HS-27A (cell line): ENCODE measurements around the gene MLPH.

ENCODE experiments used
- DNase-seq: peaks from one replicate; pipeline ENCODE4 v3.0.0-alpha.2; 2012; ENCODE audit warnings: low read depth, missing footprints

The MLPH gene

GRCh38 chr2:237486819-237487448 lies at the start of gene MLPH:
Gene MLPH (plus strand): TSS chr2:237487251. CDS start chr2:237493427, 6,176 bp downstream.
- DNase-seq, result no peak

GRCh38 chr2:237437566-237437965 lies 49.5 kb upstream of the MLPH start:
- DNase-seq, result no peak

GRCh38 chr2:237438080-237438940 lies 48.7 kb upstream of the MLPH start:
- no peak for DNase-seq

GRCh38 chr2:237440819-237441281 lies 46.2 kb upstream of the MLPH start:
- DNase-seq, result no peak

GRCh38 chr2:237441605-237442274 lies 45.3 kb upstream of the MLPH start:
- no peak for DNase-seq

- DNase-seq, result no peak
Measured at GRCh38 chr2:237444071-237444470, 43.0 kb upstream of the MLPH start.

GRCh38 chr2:237445611-237446337 lies 41.3 kb upstream of the MLPH start:
- no peak for DNase-seq

GRCh38 chr2:237446338-237446665 lies 40.7 kb upstream of the MLPH start:
- no peak for DNase-seq

- DNase-seq, result no peak
Measured at GRCh38 chr2:237447496-237447895, 39.6 kb upstream of the MLPH start.

GRCh38 chr2:237448171-237448570 lies 38.9 kb upstream of the MLPH start:
- DNase-seq, result no peak

GRCh38 chr2:237448626-237449025 lies 38.4 kb upstream of the MLPH start:
- no peak for DNase-seq

- no peak for DNase-seq
Measured at GRCh38 chr2:237449193-237449881, 37.7 kb upstream of the MLPH start.

GRCh38 chr2:237450108-237450507 lies 36.9 kb upstream of the MLPH start:
- no peak for DNase-seq

- no peak for DNase-seq
Measured at GRCh38 chr2:237450583-237450982, 36.5 kb upstream of the MLPH start.

- no peak for DNase-seq
Measured at GRCh38 chr2:237451643-237452469, 35.2 kb upstream of the MLPH start.

- DNase-seq, result no peak
Measured at GRCh38 chr2:237452861-237453260, 34.2 kb upstream of the MLPH start.

- no peak for DNase-seq
Measured at GRCh38 chr2:237453671-237454070, 33.4 kb upstream of the MLPH start.

- no peak for DNase-seq
Measured at GRCh38 chr2:237455764-237456163, 31.3 kb upstream of the MLPH start.

- no peak for DNase-seq
Measured at GRCh38 chr2:237456200-237456843, 30.7 kb upstream of the MLPH start.

- no peak for DNase-seq
Measured at GRCh38 chr2:237457388-237457941, 29.6 kb upstream of the MLPH start.
